NCI-H748 (cell line): ENCODE measurements around the gene RIPOR3.
"Not testable (repeated sequence)": the region's sequence is repeated elsewhere in the genome, so short reads cannot be mapped to it uniquely, and the experiment has no call there.

Experiments
- DNase-seq: peaks from one replicate; lab custom pipeline; 2025; ENCODE audit not compliant: unreplicated experiment; lab: John Stamatoyannopoulos, UW

Gene RIPOR3

GRCh38 chr20:50663095-50663821 lies 28.1 kb downstream of the RIPOR3 start:
- DNase-seq, result no peak

GRCh38 chr20:50659975-50660670 lies 31.2 kb downstream of the RIPOR3 start:
- no peak for DNase-seq

GRCh38 chr20:50658804-50659380 lies 32.5 kb downstream of the RIPOR3 start:
- no peak for DNase-seq

GRCh38 chr20:50655311-50655880 lies 35.9 kb downstream of the RIPOR3 start:
- DNase-seq, result no peak

GRCh38 chr20:50654904-50655303 lies 36.4 kb downstream of the RIPOR3 start:
- no peak for DNase-seq

GRCh38 chr20:50652702-50653294 lies 38.5 kb downstream of the RIPOR3 start:
- peak; percentile 13 for DNase-seq

GRCh38 chr20:50651676-50652075 lies 39.7 kb downstream of the RIPOR3 start:
- no peak for DNase-seq

GRCh38 chr20:50649590-50649989 lies 41.8 kb downstream of the RIPOR3 start:
- no peak for DNase-seq

GRCh38 chr20:50648651-50649050 lies 42.7 kb downstream of the RIPOR3 start:
- no peak for DNase-seq

GRCh38 chr20:50646483-50646996 lies 44.8 kb downstream of the RIPOR3 start:
- no peak for DNase-seq

- no peak for DNase-seq
Measured at GRCh38 chr20:50645253-50646068, 45.9 kb downstream of the RIPOR3 start.

GRCh38 chr20:50642288-50642803 lies 49.0 kb downstream of the RIPOR3 start:
- no peak for DNase-seq

GRCh38 chr20:50641625-50642287 lies 49.6 kb downstream of the RIPOR3 start:
- not testable (repeated sequence) for DNase-seq

- not testable (repeated sequence) for DNase-seq
Measured at GRCh38 chr20:50639971-50640711, 51.2 kb downstream of the RIPOR3 start.

- not testable (repeated sequence) for DNase-seq
Measured at GRCh38 chr20:50638015-50638847, 53.1 kb downstream of the RIPOR3 start.

- DNase-seq, result no peak
Measured at GRCh38 chr20:50636601-50637540, 54.5 kb downstream of the RIPOR3 start.
